Raji (cell line): ENCODE results near the gene KREMEN2.
A peak's percentile ranks its signal among the peaks of the same experiment; 100 is the strongest.

Source experiments
- POLR2A ChIP-seq: IDR thresholded peaks from 2 replicates; pipeline ENCODE4 v1.6.1; 2011; ENCODE audit warnings: low read depth, low read length, control low read depth; ENCODE audit not compliant: insufficient read depth

Gene KREMEN2

GRCh38 chr16:2963723-2964474, at the start of gene KREMEN2:
TSS of gene KREMEN2 (plus strand) at chr16:2964275. CDS start at chr16:2964521, 246 bp downstream.
- TF ChIP-seq POLR2A: peak; percentile 58

GRCh38 chr16:2915196-2915929, 48.7 kb upstream of the KREMEN2 start:
- TF ChIP-seq POLR2A: no peak

GRCh38 chr16:2919511-2920255, 44.4 kb upstream of the KREMEN2 start:
- TF ChIP-seq POLR2A: no peak

GRCh38 chr16:2923481-2923880, 40.6 kb upstream of the KREMEN2 start:
- TF ChIP-seq POLR2A: no peak

GRCh38 chr16:2924901-2925755, 38.9 kb upstream of the KREMEN2 start:
- TF ChIP-seq POLR2A: no peak

GRCh38 chr16:2925951-2926649, 38.0 kb upstream of the KREMEN2 start:
- no peak for TF ChIP-seq POLR2A

- no peak for TF ChIP-seq POLR2A
These were observed 37.5 kb upstream of the KREMEN2 start for GRCh38 chr16:2926650-2926999.

GRCh38 chr16:2927010-2927646, 36.9 kb upstream of the KREMEN2 start:
- no peak for TF ChIP-seq POLR2A

- TF ChIP-seq POLR2A: no peak
These were observed 35.3 kb upstream of the KREMEN2 start for GRCh38 chr16:2928796-2929195.

- no peak for TF ChIP-seq POLR2A
These were observed 34.4 kb upstream of the KREMEN2 start for GRCh38 chr16:2929693-2930092.

- no peak for TF ChIP-seq POLR2A
These were observed 33.8 kb upstream of the KREMEN2 start for GRCh38 chr16:2930236-2930635.

- TF ChIP-seq POLR2A: no peak
These were observed 30.9 kb upstream of the KREMEN2 start for GRCh38 chr16:2933136-2933535.

- no peak for TF ChIP-seq POLR2A
These were observed 30.4 kb upstream of the KREMEN2 start for GRCh38 chr16:2933701-2934100.

- TF ChIP-seq POLR2A: no peak
These were observed 29.6 kb upstream of the KREMEN2 start for GRCh38 chr16:2934450-2934849.
